GM12801 (cell line): Measurements from ENCODE around the gene ZBTB46.

Experiments used
- TF ChIP-seq, protein P1 (sequence below): IDR thresholded peaks from one replicate; pipeline ENCODE4 v1.5.1; 2011; ENCODE audit warnings: control low read depth; ENCODE audit not compliant: insufficient read length; ENCODE audit errors: extremely low read depth

ZBTB46 gene

DNA sequence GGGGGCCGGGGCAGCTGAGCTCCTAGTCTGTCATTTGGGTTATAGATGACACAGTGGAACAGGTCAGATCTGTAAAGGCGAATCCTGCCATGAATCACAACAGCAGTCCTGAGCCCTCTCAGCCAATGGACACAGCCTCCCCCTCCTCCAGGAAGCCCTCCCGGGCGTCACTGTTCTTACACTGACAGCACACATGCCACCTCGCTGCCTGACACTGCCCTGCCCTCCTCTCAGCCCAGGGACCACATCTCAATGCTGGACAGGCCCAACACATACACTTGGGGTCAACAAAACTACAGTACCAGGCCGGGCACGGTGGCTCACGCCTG lies 26.8 kb downstream of the ZBTB46 start:
- TF ChIP-seq, protein P1, sequence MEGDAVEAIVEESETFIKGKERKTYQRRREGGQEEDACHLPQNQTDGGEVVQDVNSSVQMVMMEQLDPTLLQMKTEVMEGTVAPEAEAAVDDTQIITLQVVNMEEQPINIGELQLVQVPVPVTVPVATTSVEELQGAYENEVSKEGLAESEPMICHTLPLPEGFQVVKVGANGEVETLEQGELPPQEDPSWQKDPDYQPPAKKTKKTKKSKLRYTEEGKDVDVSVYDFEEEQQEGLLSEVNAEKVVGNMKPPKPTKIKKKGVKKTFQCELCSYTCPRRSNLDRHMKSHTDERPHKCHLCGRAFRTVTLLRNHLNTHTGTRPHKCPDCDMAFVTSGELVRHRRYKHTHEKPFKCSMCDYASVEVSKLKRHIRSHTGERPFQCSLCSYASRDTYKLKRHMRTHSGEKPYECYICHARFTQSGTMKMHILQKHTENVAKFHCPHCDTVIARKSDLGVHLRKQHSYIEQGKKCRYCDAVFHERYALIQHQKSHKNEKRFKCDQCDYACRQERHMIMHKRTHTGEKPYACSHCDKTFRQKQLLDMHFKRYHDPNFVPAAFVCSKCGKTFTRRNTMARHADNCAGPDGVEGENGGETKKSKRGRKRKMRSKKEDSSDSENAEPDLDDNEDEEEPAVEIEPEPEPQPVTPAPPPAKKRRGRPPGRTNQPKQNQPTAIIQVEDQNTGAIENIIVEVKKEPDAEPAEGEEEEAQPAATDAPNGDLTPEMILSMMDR = no peak

DNA sequence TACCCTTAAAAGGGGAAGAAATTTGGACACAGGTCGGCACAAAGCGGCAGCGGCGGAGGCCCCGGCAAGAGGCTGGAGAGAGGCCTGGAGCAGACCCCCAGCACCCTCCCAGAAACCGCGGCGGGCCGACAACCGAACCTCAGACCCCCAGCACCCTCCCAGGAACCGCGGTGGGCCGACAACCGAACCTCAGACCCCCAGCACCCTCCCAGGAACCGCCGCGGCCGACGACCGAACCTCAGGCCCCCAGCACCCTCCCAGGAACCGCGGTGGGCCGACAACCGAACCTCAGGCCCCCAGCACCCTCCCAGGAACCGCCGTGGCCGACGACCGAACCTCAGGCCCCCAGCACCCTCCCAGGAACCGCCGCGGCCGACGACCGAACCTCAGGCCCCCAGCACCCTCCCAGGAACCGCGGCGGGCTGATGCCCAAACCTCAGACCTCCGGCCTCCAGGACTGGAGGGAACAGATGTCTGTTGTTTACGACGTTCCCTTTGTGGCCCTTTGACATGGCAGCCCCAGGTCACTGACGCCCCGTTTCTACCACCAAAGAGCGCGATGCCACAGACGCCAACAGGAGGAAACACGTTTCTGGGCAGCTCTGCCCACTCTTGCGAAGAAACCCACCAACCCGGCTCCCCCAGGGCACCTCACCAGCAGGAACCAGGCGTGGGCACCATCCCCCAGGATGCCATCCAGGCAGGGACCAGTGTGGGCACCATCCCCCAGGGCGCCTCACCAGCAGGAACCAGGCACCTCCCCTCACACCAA lies 28.4 kb downstream of the ZBTB46 start:
- TF ChIP-seq, protein P1 = no peak

DNA sequence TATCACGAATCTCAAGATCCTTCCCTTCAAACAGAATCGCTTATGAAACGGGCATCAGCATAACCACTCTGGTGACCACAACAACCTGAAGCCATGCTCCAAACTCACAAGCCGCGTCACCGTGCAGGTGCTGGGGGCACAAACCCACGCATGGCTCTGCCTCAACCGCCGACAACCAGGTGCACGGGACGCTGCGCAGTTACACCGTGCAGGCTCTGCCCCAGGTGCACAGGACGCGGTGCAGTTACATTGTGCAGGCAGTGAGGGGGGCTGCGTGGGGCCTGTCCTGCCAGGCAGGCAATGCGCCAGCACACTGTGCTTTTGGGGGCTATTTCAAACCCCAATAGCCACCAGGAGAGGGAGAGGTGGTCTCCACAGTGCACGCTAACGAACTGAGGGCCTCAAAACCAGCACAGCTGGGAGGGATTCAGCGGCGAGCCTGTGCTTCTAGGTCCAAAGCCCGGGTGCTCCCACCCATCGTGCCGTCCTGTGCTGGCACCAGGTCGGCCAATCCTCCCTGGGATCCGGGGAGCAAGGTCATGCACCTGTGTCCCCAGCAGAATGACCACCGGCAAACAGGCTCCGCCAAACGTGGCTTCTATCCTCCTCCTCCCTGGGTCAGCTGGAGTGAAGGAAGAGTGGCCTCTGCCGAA lies 35.8 kb downstream of the ZBTB46 start:
- TF ChIP-seq, protein P1 = no peak

DNA sequence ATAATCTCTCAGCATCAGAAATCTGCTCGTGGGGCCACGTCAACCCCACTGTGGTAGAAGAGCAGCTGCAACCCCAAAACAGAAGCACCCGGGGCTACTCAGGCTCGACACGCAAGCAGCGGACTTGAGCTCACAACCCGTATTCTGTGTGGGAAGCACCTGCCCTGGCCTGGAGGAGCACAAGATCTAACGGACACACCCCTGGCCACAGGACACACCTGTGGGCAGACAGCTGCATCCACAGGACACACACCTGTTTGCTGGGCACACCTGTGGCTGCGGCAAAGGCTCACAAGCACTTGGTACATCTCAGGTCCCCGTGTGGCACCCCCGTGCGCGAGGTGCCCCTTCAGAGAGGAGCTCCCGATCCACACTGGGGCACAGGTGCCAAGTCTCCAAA lies 36.5 kb downstream of the ZBTB46 start:
- TF ChIP-seq, protein P1 = no peak

DNA sequence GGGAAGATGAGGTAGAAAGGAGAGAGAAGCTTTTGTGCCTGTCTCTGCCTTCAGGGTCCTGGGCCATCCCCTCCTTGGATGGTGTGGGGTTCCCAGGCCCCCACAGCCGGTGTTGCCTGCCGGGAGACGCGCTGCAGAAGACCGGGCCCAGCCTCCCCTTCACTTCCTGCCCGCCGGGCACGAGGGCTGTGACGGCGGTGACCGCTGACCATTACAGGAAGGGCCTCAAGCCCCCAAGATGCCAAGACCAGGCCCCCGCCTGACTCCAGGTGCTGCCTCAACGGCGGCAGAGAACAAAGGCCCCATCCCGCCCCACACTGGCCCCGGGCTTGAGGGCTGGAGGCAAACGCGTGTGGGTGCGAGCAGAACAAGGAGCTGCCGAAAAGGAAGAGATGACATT lies 38.2 kb downstream of the ZBTB46 start:
- TF ChIP-seq, protein P1 = no peak

DNA sequence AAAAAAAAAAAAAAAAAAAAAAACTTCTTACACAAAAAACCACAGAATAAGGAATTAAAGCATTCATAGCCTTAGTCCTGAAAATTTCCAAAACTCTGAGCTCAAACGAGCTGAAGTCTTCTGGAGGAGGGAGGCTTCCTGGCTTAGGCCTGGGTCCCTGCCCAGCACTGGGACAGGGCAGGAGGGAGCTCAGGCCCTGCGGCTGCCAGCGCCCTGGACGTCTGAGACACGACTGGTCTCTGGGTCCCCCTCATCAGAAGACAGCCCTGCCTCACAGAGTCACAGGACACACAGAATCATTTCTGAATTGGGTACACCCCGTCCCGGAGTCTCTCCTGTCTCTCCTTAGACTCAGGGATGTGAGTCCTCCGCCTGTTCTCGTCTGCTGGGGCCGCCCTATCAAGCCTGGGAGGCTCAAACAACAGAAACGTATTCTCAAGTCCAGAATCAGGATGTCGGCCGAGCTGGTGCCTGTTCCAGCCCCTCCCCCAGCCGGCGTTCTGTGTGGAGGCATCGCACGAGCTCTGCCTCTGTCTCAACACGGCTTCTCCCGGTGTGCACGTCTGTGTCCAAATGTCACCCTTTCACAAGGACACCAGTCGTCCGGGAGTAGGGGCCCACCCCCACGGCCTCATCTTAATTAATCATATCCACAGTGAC lies 39.4 kb downstream of the ZBTB46 start:
- TF ChIP-seq, protein P1 = no peak

DNA sequence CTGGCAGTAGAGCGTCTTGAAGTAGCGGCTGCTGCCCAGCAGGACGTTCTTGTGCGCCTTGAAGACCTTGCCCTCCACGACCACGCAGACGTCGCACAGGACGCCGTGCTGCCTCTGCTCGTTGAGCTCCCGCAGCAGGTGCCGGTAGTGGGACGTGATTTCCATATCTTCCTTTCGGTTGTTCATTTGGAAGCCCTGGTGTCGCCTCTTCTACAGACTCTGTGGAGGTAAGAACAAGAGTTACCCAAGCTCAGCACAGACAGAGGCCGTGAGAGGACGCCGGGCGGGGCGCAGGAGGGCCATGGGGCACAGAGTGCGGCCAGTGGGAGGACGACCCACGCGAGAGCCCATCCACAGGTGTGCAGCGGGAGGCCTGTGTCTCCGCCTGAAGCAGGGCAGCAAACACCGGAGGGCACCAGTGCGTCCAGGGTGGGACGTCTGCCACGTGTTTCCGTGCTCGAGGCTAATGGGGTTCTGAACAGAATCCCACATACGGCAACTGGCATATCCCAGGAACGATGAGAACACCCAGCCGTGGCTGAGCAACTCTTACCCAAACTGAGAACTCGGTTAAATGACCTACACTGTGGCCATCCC lies 40.4 kb downstream of the ZBTB46 start:
- TF ChIP-seq, protein P1 = no peak
